ENCODE results near the gene SAMD4A. TPM values are rescaled to one million over a fixed set of nuclear protein-coding genes. Genes with fewer than 3 reads are reported as not detected.
A peak's percentile ranks its signal among the peaks of the same experiment; 100 is the strongest.

The SAMD4A gene
- total and polyA plus RNA-seq, 2 of the 4 experiments (the other 2 are of a cell fraction) = 22.9 to 38.2 TPM

DNA sequence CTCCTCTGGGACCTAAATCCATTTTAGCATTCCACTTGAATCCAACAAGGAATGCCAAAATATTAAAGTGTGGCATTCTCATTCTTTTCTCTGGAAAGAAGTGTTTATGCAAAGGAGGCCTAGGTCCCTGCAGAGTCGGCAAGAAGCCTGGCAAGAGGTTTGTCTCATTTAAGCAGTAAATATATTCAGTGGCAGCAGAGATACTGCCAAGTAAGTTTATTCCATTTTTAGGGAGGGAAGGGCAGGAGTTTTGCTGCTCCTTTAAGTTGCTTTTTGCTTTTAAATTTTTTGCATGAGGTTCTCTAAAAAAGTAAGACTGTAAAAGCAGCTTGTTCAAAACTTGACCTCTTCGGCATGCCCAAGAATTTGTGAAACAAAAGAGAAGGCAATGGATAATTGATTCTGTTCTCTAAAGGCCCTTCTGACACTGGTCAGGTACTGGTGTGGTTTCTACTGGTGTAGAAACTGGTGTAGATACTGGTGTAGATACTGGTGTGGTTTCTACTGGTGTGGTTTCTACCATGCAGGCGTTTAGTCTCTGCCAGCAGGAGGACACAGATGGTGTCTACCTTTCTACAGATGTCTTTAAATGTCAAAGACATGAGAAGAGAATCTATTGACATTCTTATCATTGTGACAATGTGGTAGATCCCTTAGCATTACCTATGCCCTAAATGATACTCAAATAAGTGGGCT is 107.3 kb downstream of the SAMD4A start:
- Histone ChIP-seq H2AK9ac (replicated peaks; ENCODE audit: low read depth, low read length, poor library complexity) (no peak overlapping the region), H3K23ac (ENCODE audit: low read depth, low read length) (no peak overlapping the region), H2AFZ (replicated peaks; ENCODE audit: low read length, poor library complexity) (no peak overlapping the region), H3K9ac (ENCODE audit: low read depth, low read length) (no peak overlapping the region), H3K36me3 (ENCODE audit: control insufficient read depth, insufficient read depth, low read length) (no peaks in the 10 kb centered on the region), H4K8ac (ENCODE audit: low read depth in 2 of 2, low read length in 2 of 2) (no peak overlapping the region), H3K56ac (ENCODE audit: extremely low read depth, insufficient read depth, low read length) (no peak overlapping the region), H2AK5ac (ENCODE audit: low read depth, low read length) (no peak overlapping the region), H3K27me3 (ENCODE audit: control insufficient read depth, insufficient read depth, low read length) (no peaks in the 10 kb centered on the region), H4K20me1 (ENCODE audit: insufficient read depth, low read length) (peaks cover 80% of the 10 kb centered on the region), H2BK120ac (ENCODE audit: low read depth, low read length) (no peak overlapping the region), H3K4me3 (ENCODE audit: insufficient read depth, low read depth, low read length) (no peak overlapping the region), H3K9me3 (ENCODE audit: control insufficient read depth, insufficient read depth, low read length) (no peaks in the 10 kb centered on the region), H4K91ac (ENCODE audit: insufficient read depth, low read depth, low read length) (no peak overlapping the region), H3K4me1 (ENCODE audit: control insufficient read depth, insufficient read depth, low read length) (peaks cover 28% of the 10 kb centered on the region), H2BK20ac (ENCODE audit: low read depth, low read length) (no peak overlapping the region), H2BK5ac (ENCODE audit: low read depth, low read length, poor library complexity, severe bottlenecking) (no peak overlapping the region), H3K4me2 (ENCODE audit: low read depth, low read length) (0 out of 2 replicates have a peak overlapping the region, but pooled peaks have one; percentile 6), H4K5ac (ENCODE audit: low read depth, low read length) (no peak overlapping the region), H3K9me1 (ENCODE audit: insufficient read depth, low read length) (peaks cover 28% of the 10 kb centered on the region), H3K14ac (replicated peaks; ENCODE audit: low read depth, low read length) (no peak overlapping the region), H2BK15ac (ENCODE audit: low read depth, low read length) (no peak overlapping the region), H3K4ac (ENCODE audit: low read depth, low read length) (no peak overlapping the region), H3K79me1 (ENCODE audit: low read depth in 1 of 2, low read length in 2 of 2) (peaks cover 37 to 91% of the 10 kb centered on the region in 2 experiments), H3K27ac (ENCODE audit: insufficient read depth, low read length) (no peak overlapping the region), H3K18ac (ENCODE audit: low read depth, low read length) (peak overlapping the region; percentile 4; the same call in 1 of the 2 replicates)
- no peak for TF ChIP-seq CHD1 (IDR thresholded peaks at IDR 0.05; ENCODE audit: low read depth, low read length)
- TF ChIP-seq MXI1 (IDR thresholded peaks at IDR 0.05; ENCODE audit: borderline replicate concordance, low read depth, low read length) = no peak
- no peak for TF ChIP-seq RFX5 (IDR thresholded peaks at IDR 0.05; ENCODE audit: low read depth, low read length)
- TF ChIP-seq MAZ (IDR thresholded peaks at IDR 0.05; ENCODE audit: borderline replicate concordance, low read depth, low read length) = no peak
- TF ChIP-seq NFE2L2 (IDR thresholded peaks at IDR 0.05; ENCODE audit: low read depth, low read length) = no peak
- no peak for TF ChIP-seq RCOR1 (IDR thresholded peaks at IDR 0.05; ENCODE audit: insufficient replicate concordance, low read length)
- TF ChIP-seq POLR2A (IDR thresholded peaks at IDR 0.05; ENCODE audit: low read depth, low read length) = no peak
- TF ChIP-seq, protein P1, sequence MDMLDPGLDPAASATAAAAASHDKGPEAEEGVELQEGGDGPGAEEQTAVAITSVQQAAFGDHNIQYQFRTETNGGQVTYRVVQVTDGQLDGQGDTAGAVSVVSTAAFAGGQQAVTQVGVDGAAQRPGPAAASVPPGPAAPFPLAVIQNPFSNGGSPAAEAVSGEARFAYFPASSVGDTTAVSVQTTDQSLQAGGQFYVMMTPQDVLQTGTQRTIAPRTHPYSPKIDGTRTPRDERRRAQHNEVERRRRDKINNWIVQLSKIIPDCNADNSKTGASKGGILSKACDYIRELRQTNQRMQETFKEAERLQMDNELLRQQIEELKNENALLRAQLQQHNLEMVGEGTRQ (IDR thresholded peaks at IDR 0.05; ENCODE audit: low read depth, low read length) = no peak
- TF ChIP-seq MAFK (IDR thresholded peaks at IDR 0.05; ENCODE audit: low read depth, low read length) = no peak
- TF ChIP-seq RAD21 (IDR thresholded peaks at IDR 0.05; ENCODE audit: low read length) = no peak
- TF ChIP-seq, protein P2, sequence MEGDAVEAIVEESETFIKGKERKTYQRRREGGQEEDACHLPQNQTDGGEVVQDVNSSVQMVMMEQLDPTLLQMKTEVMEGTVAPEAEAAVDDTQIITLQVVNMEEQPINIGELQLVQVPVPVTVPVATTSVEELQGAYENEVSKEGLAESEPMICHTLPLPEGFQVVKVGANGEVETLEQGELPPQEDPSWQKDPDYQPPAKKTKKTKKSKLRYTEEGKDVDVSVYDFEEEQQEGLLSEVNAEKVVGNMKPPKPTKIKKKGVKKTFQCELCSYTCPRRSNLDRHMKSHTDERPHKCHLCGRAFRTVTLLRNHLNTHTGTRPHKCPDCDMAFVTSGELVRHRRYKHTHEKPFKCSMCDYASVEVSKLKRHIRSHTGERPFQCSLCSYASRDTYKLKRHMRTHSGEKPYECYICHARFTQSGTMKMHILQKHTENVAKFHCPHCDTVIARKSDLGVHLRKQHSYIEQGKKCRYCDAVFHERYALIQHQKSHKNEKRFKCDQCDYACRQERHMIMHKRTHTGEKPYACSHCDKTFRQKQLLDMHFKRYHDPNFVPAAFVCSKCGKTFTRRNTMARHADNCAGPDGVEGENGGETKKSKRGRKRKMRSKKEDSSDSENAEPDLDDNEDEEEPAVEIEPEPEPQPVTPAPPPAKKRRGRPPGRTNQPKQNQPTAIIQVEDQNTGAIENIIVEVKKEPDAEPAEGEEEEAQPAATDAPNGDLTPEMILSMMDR (conservative IDR thresholded peaks at IDR 0.05; ENCODE audit: low read depth, low read length) = no peak
- BruUV-seq (replicated peaks) = no TSS peak
- intact Hi-C loops (cut with micrococcal nuclease) (no loop called here), dilution Hi-C loops (cut with HindIII; ENCODE audit: low sequenced_read_pairs, unreplicated experiment) (no loop called here), in situ Hi-C loops (cut with MboI; ENCODE audit: low sequenced_read_pairs) (no loop called here)
- DNase-seq = no peak
- no peak for ATAC-seq (ENCODE audit: low read depth)
- POLR2A ChIA-PET (ENCODE audit: unreplicated experiment) = no interaction called here
- CTCF ChIA-PET = interaction anchor here (0.6 kb wide), 1 partner anchor 12 kb away, joined by 4 read pairs; no protein-coding TSS in a partner anchor
- 17% methylated on average over 1 of the region's 3 CpGs; no CpG with 5 or more reads in 1 of the 2 experiments for WGBS, 2 experiments (ENCODE audit: extremely low coverage in 2 of 2, insufficient read length in 1 of 2)
